VCaP (cell line): Measurements from ENCODE around the gene HDAC4.

Source experiments
- H3K27ac ChIP-seq: fragments of 450-650 bp; 2 replicates; pipeline ENCODE4 v1.5.1; 2017
- TF ChIP-seq, protein P1 (sequence below): fragments of 450-650 bp; conservative IDR thresholded peaks from 2 replicates; pipeline ENCODE4 v1.5.1; 2017; ENCODE audit warnings: mild to moderate bottlenecking, moderate library complexity

HDAC4 gene

DNA sequence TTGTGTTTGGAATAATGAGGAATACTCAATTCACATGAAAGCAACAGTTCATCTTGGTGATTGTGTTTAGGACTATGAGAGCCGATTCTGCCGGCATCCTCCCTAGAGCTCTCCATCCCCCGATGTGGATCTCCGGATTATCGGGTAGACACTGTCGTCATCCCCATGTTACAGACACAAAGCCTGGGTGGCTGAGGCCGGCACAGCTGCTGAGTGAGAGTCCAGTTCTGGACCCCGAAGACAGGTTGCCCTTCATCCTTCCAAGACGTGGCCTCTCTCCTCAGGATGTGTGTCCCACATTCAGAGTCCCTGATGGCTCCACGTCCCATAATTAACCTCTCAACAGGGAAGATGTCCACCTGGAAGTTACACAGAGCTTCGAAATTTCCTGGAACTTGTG lies 129.3 kb downstream of the HDAC4 start:
- peak overlapping the region; percentile 13; the same call in 1 of the 2 replicates for H3K27ac ChIP-seq
- TF ChIP-seq, protein P1, sequence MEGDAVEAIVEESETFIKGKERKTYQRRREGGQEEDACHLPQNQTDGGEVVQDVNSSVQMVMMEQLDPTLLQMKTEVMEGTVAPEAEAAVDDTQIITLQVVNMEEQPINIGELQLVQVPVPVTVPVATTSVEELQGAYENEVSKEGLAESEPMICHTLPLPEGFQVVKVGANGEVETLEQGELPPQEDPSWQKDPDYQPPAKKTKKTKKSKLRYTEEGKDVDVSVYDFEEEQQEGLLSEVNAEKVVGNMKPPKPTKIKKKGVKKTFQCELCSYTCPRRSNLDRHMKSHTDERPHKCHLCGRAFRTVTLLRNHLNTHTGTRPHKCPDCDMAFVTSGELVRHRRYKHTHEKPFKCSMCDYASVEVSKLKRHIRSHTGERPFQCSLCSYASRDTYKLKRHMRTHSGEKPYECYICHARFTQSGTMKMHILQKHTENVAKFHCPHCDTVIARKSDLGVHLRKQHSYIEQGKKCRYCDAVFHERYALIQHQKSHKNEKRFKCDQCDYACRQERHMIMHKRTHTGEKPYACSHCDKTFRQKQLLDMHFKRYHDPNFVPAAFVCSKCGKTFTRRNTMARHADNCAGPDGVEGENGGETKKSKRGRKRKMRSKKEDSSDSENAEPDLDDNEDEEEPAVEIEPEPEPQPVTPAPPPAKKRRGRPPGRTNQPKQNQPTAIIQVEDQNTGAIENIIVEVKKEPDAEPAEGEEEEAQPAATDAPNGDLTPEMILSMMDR = no peak

DNA sequence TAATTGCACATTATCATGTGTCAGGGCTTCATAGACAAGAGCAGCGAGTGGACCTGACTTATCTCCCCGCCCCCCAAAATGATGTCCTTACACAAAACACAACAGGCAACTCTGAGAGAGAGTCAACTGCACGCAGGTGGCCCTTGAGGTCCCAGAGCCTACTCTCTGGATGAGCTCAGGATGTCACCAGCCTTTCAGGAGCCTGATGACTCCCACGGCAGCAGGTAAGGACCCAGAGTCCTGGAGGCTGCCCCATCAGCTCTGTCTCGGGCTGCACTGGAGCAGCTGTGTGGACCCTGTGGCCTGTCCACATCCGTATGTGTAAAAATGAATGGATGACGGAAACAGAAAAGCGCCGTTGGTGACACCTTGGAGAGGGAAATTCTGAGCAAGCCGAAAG lies 130.9 kb downstream of the HDAC4 start:
- peak overlapping the region; percentile 99 for H3K27ac ChIP-seq
- TF ChIP-seq, protein P1 = no peak

DNA sequence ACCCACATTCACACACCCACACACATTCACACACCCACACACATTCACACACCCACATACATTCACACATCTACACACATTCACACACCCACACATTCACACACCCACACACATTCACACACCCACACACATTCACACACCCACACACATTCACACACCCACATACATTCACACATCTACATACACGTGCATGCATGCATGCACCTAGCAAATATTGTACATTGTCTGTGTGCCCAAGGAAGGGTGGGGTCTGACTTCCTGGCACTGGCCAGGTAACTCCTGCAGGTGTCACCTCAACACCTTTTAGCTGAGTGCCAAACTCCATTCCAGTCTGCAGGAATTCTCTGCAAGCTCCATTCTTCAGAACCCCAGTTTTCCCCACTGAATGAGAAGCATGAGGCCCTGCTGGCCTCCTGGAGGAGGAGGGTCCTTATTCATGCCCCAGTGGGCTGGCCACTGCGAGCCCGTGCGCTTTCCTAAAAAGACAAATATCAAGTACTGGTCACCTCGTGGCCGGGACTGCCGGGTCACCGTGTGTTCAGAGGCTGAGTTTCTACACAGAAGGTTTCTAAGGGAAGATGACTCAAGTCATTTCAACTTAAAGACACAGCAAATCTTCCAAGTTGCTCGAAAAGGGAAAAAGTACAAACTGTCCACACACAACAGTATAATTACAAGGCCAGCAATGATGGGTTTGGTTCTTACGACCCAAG lies 131.5 kb downstream of the HDAC4 start:
- H3K27ac ChIP-seq = peak overlapping the region; percentile 99
- TF ChIP-seq, protein P1 = peak; percentile 41; the same call in 1 of the 2 replicates

DNA sequence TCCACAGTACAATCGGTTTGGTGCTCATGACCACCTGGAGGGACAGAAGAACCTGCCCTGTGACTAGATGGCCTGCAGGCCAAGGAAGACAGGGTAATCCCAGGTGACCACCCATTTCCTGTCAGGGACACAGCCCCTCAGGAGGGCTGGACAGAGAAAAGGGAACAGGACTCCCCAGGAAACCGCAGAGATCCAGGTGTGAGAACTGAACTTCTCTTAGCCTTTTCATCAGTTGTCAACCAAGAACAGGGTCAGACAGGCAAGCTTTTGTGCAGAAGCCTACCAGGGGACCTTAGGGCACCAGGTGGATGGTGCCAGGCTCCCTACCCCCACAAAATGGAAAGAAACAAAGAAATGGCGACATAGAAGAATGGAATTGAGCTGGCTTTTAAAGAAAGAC lies 132.3 kb downstream of the HDAC4 start:
- peak overlapping the region; percentile 99 for H3K27ac ChIP-seq
- TF ChIP-seq, protein P1 = no peak

DNA sequence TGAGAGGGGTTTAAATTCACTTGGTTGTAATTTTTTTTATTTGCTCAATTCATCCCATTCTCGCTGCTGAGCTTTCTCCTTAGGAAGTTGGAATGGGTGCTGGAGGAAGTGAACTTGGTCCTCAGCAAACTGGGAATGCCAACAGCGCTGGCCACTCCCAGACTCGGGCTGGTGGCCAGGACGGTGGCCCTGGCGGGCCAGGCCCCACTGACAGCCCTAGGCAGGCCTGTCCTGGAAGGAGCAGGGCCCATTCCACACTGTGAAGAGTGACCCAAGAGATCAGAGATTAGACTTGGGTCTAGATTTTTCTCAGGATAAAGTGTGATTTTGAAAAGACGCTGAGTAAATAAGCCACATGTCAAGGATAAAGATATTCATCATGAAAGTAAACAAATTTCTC lies 132.7 kb downstream of the HDAC4 start:
- peak overlapping the region; percentile 99 for H3K27ac ChIP-seq
- TF ChIP-seq, protein P1 = no peak

DNA sequence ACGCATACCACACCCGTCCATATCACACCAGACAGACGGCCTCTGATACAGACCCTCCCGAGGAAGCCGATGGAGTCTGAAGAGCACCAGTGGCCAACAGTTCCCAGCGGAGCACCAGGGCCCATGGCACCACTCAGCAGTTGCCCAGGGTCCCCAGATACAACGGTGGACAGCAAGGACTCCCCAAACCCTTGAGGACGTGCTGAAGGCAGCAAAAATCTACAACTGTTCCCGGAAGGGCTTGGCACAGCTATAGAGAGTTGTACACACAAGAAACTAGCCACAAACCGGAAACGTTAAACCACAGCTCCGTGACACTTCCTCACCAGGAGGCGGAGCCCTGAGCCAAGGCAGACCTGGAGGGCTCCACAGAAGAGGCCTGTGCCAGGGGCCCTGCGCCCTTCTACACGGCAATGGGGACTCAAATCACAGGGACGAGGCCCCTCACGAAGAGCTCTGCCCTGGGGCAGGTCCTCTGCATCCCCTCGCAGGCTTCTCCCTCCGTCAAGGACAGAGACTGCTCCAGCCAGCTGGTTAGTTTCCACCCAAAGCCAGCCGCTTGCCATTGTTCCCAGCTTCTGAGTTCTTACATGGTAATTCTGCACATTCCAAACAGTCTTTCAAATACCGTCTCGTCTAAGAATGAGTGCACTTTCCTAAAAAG lies 133.4 kb downstream of the HDAC4 start:
- peak overlapping the region; percentile 99 for H3K27ac ChIP-seq
- TF ChIP-seq, protein P1 = peak; percentile 59

DNA sequence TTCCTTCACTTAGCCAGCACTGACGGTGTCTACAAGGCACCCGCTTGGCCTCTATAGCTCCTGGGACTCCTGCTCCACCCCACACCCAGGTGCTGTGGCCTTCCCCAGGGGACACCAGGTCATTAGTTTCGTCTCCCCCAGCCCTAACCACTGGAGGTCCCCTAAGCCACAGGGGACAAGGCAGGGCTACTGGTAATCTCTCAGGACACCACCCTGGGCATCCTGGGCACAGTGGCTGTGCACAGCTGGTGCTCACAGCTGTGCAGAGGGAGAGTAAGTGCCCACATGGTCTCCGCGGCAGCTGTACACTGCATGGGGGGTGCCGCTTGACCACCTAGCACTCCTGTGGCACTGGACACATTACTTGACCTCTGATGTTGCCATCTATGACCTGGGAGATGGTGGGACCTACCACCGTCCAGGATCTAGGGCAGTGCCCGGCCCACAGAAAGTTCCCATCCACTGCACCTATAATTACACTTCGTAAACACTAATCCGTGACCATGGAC lies 134.0 kb downstream of the HDAC4 start:
- TF ChIP-seq, protein P1 = no peak
- peak overlapping the region; percentile 99 for H3K27ac ChIP-seq
